GM19035 (cell line): ENCODE data around the gene RNF145.

Experiments
- ATAC-seq: cut with Tn5 transposase; IDR thresholded peaks from one replicate; pipeline ENCODE4 v1.9.1; 2021; ENCODE audit not compliant: unreplicated experiment

RNF145 gene

GRCh38 chr5:159220206-159220605, 10.9 kb upstream of the RNF145 start:
- ATAC-seq: no peak

GRCh38 chr5:159218595-159219023, 9.3 kb upstream of the RNF145 start:
- no peak for ATAC-seq

- no peak for ATAC-seq
Observed at GRCh38 chr5:159217236-159217635, 7.9 kb upstream of the RNF145 start.

GRCh38 chr5:159216454-159216853, 7.1 kb upstream of the RNF145 start:
- ATAC-seq: no peak

GRCh38 chr5:159215886-159216285, 6.5 kb upstream of the RNF145 start:
- ATAC-seq: no peak

GRCh38 chr5:159214486-159215271, 5.3 kb upstream of the RNF145 start:
- no peak for ATAC-seq

- ATAC-seq: no peak
Observed at GRCh38 chr5:159212657-159213462, 3.5 kb upstream of the RNF145 start.

GRCh38 chr5:159211729-159212174, 2.4 kb upstream of the RNF145 start:
- ATAC-seq: no peak

- no peak for ATAC-seq
Observed at GRCh38 chr5:159210846-159211245, 1.5 kb upstream of the RNF145 start.

GRCh38 chr5:159210210-159210661, 883 bp upstream of the RNF145 start:
- no peak for ATAC-seq

GRCh38 chr5:159208514-159209437, 577 bp downstream of the RNF145 start:
- peak; percentile 21 for ATAC-seq

- ATAC-seq: peak; percentile 42
Observed at GRCh38 chr5:159207686-159208513, 1.5 kb downstream of the RNF145 start.

- no peak for ATAC-seq
Observed at GRCh38 chr5:159207222-159207685, 2.1 kb downstream of the RNF145 start.

GRCh38 chr5:159206818-159207217, 2.5 kb downstream of the RNF145 start:
- no peak for ATAC-seq

- no peak for ATAC-seq
Observed at GRCh38 chr5:159206368-159206767, 3.0 kb downstream of the RNF145 start.

GRCh38 chr5:159203351-159203750, 6.0 kb downstream of the RNF145 start:
- ATAC-seq: no peak

- ATAC-seq: no peak
Observed at GRCh38 chr5:159202151-159202550, 7.2 kb downstream of the RNF145 start.

- no peak for ATAC-seq
Observed at GRCh38 chr5:159199780-159200179, 9.6 kb downstream of the RNF145 start.

- ATAC-seq: no peak
Observed at GRCh38 chr5:159199225-159199624, 10.1 kb downstream of the RNF145 start.
